GM18868 (cell line): Measurements from ENCODE around the gene OXER1.
A peak's percentile ranks its signal among the peaks of the same experiment; 100 is the strongest.

Experiments
- ATAC-seq: cut with Tn5 transposase; IDR thresholded peaks from one replicate; pipeline ENCODE4 v1.9.1; 2021; ENCODE audit warnings: mild to moderate bottlenecking, moderate library complexity; ENCODE audit not compliant: unreplicated experiment

The OXER1 gene

GRCh38 chr2:42764096-42764495, at the start of gene OXER1:
Gene OXER1 (minus strand): TSS chr2:42764135. CDS start chr2:42764062, 73 bp downstream.
- no peak for ATAC-seq

- no peak for ATAC-seq
Measured at GRCh38 chr2:42812899-42813479, 49.1 kb upstream of the OXER1 start.

GRCh38 chr2:42810971-42811811, 47.3 kb upstream of the OXER1 start:
- ATAC-seq, result peak; percentile 6

- peak; percentile 73 for ATAC-seq
Measured at GRCh38 chr2:42810121-42810970, 46.4 kb upstream of the OXER1 start.

DNA sequence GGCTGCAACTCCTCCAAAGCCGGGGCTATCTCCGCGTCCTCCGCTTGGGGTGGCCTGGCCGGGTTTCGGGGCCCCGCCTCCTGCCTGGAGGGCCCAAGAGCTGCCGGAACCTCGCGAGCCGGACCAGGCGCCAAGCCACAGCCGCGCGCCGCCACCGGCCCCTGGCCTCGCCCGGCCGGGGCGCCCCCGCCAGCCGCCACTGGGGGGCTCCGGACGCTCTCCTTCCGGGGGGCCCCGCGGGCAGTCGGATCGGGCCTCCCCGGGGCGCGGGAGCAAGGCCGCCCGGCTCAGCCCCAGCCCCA, 45.8 kb upstream of the OXER1 start:
- peak; percentile 46 for ATAC-seq

- no peak for ATAC-seq
Measured at GRCh38 chr2:42809131-42809818, 45.3 kb upstream of the OXER1 start.

- ATAC-seq, result no peak
Measured at GRCh38 chr2:42808301-42808700, 44.4 kb upstream of the OXER1 start.

- ATAC-seq, result no peak
Measured at GRCh38 chr2:42806786-42807185, 42.9 kb upstream of the OXER1 start.

- ATAC-seq, result no peak
Measured at GRCh38 chr2:42804891-42805290, 41.0 kb upstream of the OXER1 start.

GRCh38 chr2:42804338-42804737, 40.4 kb upstream of the OXER1 start:
- ATAC-seq, result no peak

DNA sequence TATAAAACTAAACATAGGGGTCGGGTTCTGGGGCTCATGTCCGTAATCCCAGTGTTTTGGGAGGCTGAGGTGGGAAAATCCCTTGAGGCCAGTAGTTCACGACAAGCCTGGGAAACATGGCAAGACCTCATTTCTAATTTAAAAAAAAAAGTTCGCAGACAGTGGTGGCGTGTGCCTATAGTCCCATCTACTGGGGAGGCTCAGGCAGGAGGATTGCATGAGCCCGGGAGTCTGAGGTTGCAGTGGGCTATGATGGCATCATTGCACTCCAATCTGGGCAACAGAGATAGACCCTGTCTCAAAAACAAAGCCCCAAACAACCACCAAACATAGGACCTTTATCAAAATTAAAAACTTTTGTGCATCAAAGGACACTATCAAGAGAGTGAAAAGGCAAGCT, 38.2 kb upstream of the OXER1 start:
- ATAC-seq, result no peak

- no peak for ATAC-seq
Measured at GRCh38 chr2:42801381-42801780, 37.4 kb upstream of the OXER1 start.

GRCh38 chr2:42800981-42801380, 37.0 kb upstream of the OXER1 start:
- no peak for ATAC-seq

DNA sequence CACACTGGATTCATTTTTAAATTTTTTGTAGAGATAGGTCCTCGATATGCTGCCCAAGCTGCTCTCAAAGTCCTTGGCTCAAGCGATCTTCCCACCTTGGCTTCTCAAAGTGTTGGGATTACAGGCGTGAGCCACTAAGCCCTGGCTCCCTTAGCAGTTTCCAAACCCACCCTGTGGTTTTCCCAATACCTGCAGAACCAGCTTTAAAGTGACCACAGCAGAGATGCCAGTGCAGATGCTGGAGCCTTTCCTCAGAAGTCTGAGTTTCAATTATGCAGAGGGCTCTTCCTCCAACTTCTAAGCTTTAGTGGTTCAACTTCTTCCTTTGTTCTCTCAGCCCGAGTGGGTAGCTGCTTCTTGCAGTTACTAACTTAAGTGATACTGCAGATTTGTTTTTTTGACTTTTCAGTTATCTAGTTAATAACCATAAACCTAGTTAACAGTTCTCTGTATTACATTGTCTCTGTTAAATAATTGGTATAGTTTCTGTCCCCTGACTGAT, 36.6 kb upstream of the OXER1 start:
- ATAC-seq, result no peak

DNA sequence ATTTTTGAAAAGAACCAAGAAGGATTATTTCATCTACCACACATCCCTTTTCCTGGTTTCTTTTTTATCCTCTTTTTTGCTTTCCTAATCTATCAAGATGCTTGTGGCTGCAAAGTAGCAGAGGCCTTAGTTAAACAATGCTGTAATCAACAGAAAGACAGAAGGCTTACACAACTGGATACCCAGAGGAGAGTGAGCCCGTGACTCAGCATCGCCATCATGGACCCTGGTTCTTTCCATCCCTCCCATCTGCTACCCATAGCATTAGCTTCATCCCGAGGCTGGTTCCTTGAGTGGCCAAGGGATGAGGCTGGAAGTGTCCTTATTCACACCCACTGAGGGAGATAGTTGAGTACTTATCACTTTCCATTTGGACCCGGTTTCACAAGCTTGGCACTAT, 35.9 kb upstream of the OXER1 start:
- ATAC-seq, result no peak

- no peak for ATAC-seq
Measured at GRCh38 chr2:42797281-42797680, 33.3 kb upstream of the OXER1 start.

DNA sequence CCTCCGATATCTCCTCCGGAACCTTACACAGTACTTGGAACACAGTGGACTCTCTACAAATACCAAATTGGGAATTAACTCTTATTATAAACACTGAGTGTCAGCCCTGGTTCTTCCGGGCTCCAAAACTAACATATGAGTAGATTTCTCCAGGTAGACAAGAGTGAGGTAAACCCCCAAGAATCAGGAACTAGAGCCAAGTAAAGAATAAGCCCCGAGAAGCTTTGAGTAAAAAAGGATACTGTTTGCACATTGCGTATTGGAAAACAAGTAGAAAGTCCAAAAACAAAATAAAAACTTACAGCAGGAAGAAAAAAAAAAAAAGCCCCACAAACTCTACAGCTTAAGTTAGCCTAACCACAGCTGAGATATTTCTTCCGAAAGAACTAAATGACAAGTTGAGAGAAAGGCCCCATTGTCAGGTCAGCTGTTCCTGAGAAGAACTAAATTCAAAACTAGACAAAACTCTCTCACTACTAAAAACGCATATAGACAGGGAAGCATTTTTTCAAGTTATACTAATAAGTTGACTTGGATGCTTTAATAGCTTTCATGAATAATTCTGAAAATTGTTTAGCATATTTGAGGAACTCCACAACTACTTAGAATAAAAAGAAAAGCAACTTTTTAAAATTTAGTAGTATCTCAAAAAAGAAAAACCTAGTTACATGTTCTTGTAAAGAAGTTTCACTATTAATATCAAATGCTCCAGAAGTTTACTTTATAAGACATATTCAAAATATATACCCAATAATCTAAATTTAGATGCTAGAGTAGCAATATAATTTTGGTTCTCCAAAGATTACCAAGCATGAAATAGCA, 32.7 kb upstream of the OXER1 start:
- ATAC-seq, result peak; percentile 56

GRCh38 chr2:42795841-42796301, 31.9 kb upstream of the OXER1 start:
- peak; percentile 51 for ATAC-seq

GRCh38 chr2:42795275-42795674, 31.3 kb upstream of the OXER1 start:
- ATAC-seq, result no peak
